ENCODE measurements around the gene MT1M. TPM values are rescaled to one million over a fixed set of nuclear protein-coding genes. Genes with fewer than 3 reads are reported as not detected.
A peak's percentile ranks its signal among the peaks of the same experiment; 100 is the strongest.
"Not testable (repeated sequence)": the region's sequence is repeated elsewhere in the genome, so short reads cannot be mapped to it uniquely, and the experiment has no call there.

The MT1M gene
- total and polyA plus RNA-seq, 7 donors: 3.9 to 106 (median 14.8) TPM

- WGBS, 2 donors: 9 to 10% methylated on average over 46 of the region's 46 CpGs
- no peak within 1 kb of the TSS for H3K27ac ChIP-seq
- peak; percentile 80 for DNase-seq
- no peak for TF ChIP-seq EP300 (IDR thresholded peaks at IDR 0.05)
- TF ChIP-seq POLR2A (IDR thresholded peaks at IDR 0.05): peak in 1 of 2 donors; percentile 38
- peak in 3 of 4 donors; percentile 34 to 44 (median 38) for TF ChIP-seq POLR2AphosphoS5 (IDR thresholded peaks at IDR 0.05)
- no peaks in the 10 kb centered on the region for H3K36me3 ChIP-seq
- H3K27me3 ChIP-seq: peaks cover 12 to 99% (median 75%) of the 10 kb centered on the region in 3 donors
- H3K9me3 ChIP-seq: no peaks in the 10 kb centered on the region
- peaks cover 0 to 21% (median 15%) of the 10 kb centered on the region in 4 donors for H3K4me1 ChIP-seq
- H3K4me3 ChIP-seq: peak within 1 kb of the TSS in 2 of 4 donors; percentile 9 to 15
- intact Hi-C loops (cut with DNase I): no loop called here
These were observed 35.4 kb downstream of the MT1M start, which contains the start of gene MT1G for GRCh38 chr16:56667581-56668571. TSS of gene MT1G (minus strand) at chr16:56668065. CDS start at chr16:56667993, 72 bp downstream.

DNA sequence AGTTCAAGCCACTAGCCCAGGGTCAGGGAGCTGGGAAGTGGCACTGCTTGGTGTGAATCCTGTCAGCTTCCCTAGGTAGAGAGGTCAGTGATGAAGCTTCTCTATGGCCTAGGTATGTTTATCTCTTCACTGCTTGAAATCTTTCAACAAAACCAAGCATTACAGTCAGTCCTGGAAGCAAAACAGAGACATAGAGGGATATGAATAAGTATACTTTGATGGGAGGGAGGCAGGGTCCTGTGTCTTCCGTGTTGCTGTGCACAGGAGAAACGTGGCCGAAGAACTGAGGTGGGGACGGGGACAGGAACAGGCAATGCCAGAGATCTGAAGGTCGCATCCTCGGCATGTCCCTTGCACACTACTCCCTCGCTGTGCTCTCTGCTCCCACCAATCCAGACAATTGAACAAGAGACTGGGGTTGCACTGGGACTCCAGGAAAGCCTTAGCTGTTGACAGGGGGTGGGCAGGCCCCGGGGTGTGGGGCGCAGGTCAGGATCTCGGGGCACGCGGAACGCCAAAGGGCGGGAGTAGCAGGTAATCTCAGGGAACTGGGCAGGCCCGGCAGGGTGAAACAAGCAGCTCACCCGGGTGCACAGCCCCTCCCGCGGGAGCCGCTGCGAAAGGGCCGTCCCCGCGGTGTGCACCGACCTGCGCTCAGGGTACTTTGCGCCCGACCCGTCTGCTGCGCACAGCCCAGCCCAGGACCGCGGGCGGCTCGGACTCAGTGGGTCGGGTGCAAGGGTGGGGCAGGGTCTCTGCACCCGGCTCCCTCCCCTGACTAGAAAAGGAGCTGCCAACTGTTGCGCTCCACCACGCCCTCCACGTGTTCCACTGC lies 36.8 kb downstream of the MT1M start, which contains the start of gene MT1H:
TSS of gene MT1H (plus strand) at position 810 of the 835 bp plus-strand sequence. CDS start 71 bp downstream, outside the sequence.
- H3K4me1 ChIP-seq: peaks cover 0 to 17% (median 11%) of the 10 kb centered on the region in 4 donors
- no peak for DNase-seq
- WGBS, 2 donors: 12 to 13% methylated on average over 38 of the region's 38 CpGs
- H3K36me3 ChIP-seq: no peaks in the 10 kb centered on the region
- intact Hi-C loops (cut with DNase I): no loop called here
- H3K4me3 ChIP-seq: no peak within 1 kb of the TSS
- H3K27ac ChIP-seq: no peak within 1 kb of the TSS
- H3K27me3 ChIP-seq: peaks cover 8 to 99% (median 65%) of the 10 kb centered on the region in 3 donors
- no peak for TF ChIP-seq POLR2AphosphoS5 (IDR thresholded peaks at IDR 0.05)
- TF ChIP-seq, protein P1, sequence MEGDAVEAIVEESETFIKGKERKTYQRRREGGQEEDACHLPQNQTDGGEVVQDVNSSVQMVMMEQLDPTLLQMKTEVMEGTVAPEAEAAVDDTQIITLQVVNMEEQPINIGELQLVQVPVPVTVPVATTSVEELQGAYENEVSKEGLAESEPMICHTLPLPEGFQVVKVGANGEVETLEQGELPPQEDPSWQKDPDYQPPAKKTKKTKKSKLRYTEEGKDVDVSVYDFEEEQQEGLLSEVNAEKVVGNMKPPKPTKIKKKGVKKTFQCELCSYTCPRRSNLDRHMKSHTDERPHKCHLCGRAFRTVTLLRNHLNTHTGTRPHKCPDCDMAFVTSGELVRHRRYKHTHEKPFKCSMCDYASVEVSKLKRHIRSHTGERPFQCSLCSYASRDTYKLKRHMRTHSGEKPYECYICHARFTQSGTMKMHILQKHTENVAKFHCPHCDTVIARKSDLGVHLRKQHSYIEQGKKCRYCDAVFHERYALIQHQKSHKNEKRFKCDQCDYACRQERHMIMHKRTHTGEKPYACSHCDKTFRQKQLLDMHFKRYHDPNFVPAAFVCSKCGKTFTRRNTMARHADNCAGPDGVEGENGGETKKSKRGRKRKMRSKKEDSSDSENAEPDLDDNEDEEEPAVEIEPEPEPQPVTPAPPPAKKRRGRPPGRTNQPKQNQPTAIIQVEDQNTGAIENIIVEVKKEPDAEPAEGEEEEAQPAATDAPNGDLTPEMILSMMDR (IDR thresholded peaks at IDR 0.05): no peak
- no peak for TF ChIP-seq POLR2A (IDR thresholded peaks at IDR 0.05)
- no peak for TF ChIP-seq EP300 (IDR thresholded peaks at IDR 0.05)
- H3K9me3 ChIP-seq: no peaks in the 10 kb centered on the region

DNA sequence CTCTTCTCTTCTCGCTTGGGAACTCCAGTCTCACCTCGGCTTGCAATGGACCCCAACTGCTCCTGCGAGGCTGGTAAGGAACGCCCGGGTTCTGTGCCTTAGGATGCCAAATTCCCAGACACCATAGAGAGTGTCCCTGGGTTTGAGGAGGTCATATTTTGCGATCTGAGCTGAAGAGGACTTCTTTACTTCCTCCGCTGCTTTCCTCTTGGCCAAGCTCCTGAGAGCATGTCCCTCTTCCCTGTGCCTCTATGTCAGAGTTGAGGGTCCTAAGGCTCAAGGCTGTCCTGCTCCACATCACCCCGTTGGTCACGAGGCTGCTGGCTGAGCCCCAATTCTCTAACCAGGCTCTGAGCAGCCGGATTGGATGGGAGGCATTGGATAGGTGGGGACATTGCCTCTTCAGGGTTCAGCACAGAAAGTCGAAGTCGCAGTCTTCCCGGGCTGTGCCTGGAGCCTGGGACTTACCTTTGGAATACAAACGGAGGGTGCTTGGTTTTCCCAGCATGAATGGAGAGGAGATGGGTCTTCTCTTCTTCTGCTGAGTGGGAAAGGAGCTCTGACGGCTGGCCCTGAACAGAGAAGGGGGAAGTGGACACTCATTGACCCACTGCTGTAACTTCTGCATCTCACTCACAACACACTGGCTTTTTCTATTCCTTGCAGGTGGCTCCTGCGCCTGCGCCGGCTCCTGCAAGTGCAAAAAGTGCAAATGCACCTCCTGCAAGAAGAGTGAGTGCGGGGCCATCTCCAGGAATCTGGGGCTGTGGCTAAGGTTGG lies 37.6 kb downstream of the MT1M start:
- H3K36me3 ChIP-seq: no peaks in the 10 kb centered on the region
- H3K27ac ChIP-seq: no peak overlapping the region
- no peak for TF ChIP-seq EP300 (IDR thresholded peaks at IDR 0.05)
- H3K27me3 ChIP-seq: peaks cover 4 to 99% (median 60%) of the 10 kb centered on the region in 3 donors
- WGBS, 2 donors: 19 to 38% methylated on average over 19 of the region's 19 CpGs
- intact Hi-C loops (cut with DNase I): no loop called here
- no peaks in the 10 kb centered on the region for H3K9me3 ChIP-seq
- H3K4me3 ChIP-seq: no peak overlapping the region
- no peak for DNase-seq
- peaks cover 0 to 17% (median 11%) of the 10 kb centered on the region in 4 donors for H3K4me1 ChIP-seq

GRCh38 chr16:56670620-56670934 lies 38.1 kb downstream of the MT1M start:
- Histone ChIP-seq H3K4me3 (no peak overlapping the region), H3K36me3 (no peaks in the 10 kb centered on the region), H3K4me1 (peaks cover 0 to 19% (median 13%) of the 10 kb centered on the region in 4 donors), H3K27ac (no peak overlapping the region), H3K9me3 (no peaks in the 10 kb centered on the region), H3K27me3 (peaks cover 6 to 99% (median 61%) of the 10 kb centered on the region in 3 donors)
- intact Hi-C loops (cut with DNase I): no loop called here
- DNase-seq: no peak
- 58 to 89% methylated on average over 2 of the region's 2 CpGs for WGBS, 2 donors
- TF ChIP-seq EP300 (IDR thresholded peaks at IDR 0.05): no peak

DNA sequence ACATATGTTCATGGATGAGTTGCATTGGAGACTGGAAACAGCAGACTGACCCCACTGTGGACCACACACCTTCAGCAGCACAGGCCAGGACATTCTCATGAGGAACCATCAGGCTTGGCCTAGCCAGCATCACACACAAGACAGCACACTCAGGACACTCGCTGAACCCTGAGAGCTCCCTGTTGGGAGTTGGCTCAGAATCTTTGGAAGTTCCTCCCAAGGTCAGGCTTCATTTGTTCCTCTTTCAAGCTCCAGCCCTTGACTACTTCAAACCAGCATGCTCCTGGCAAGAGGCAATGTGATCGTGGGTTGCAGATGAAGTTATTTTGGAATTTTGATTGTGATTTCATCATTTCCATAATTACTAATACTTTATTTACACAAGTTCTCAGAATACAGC lies 39.2 kb downstream of the MT1M start:
- Histone ChIP-seq H3K27me3 (peaks cover 9 to 99% (median 63%) of the 10 kb centered on the region in 3 donors), H3K4me1 (peaks cover 0 to 26% (median 21%) of the 10 kb centered on the region in 4 donors)
- H3K9me3 ChIP-seq; H3K4me3 ChIP-seq; H3K36me3 ChIP-seq; DNase-seq; intact Hi-C loops (cut with DNase I); H3K27ac ChIP-seq: not testable (repeated sequence)
- WGBS, 2 donors: 75 to 88% methylated on average over 2 of the region's 2 CpGs

- H3K27ac ChIP-seq; H3K9me3 ChIP-seq; intact Hi-C loops (cut with DNase I); DNase-seq; H3K4me3 ChIP-seq; H3K36me3 ChIP-seq: not testable (repeated sequence)
- Histone ChIP-seq H3K27me3 (peaks cover 9 to 99% (median 61%) of the 10 kb centered on the region in 3 donors), H3K4me1 (peaks cover 0 to 26% (median 21%) of the 10 kb centered on the region in 4 donors)
- 76 to 88% methylated on average over 3 of the region's 3 CpGs for WGBS, 2 donors
These were observed 39.7 kb downstream of the MT1M start for GRCh38 chr16:56672171-56672570.
